Fibroblast of lung (primary cell): ENCODE measurements around the gene NXNL2. TPM values are rescaled to one million over a fixed set of nuclear protein-coding genes. Genes with fewer than 3 reads are reported as not detected.

Experiments used
- DNase-seq, 2 donors: peaks; one replicate each; pipeline versions ENCODE4 v3.0.0 to v3.0.0-alpha.2; 2010; ENCODE audit warnings: low read depth in 2 of 2
- H2AFZ ChIP-seq: 2 replicates; pipeline ENCODE4 v1.5.1; 2012; ENCODE audit warnings: low read length, control low read depth, inconsistent platforms
- H3K27ac ChIP-seq: 2 replicates; pipeline ENCODE4 v1.5.1; 2011; ENCODE audit warnings: low read length, control low read depth; ENCODE audit not compliant: insufficient read depth
- H3K27me3 ChIP-seq: 2 replicates; pipeline ENCODE4 v1.5.1; 2011; ENCODE audit warnings: mild to moderate bottlenecking, low read length; ENCODE audit not compliant: control insufficient read depth, insufficient read depth
- H3K36me3 ChIP-seq: 2 replicates; pipeline ENCODE4 v1.5.1; 2011; ENCODE audit warnings: low read length; ENCODE audit not compliant: control insufficient read depth, insufficient read depth
- H3K4me1 ChIP-seq: 2 replicates; pipeline ENCODE4 v1.5.1; 2011; ENCODE audit warnings: low read length; ENCODE audit not compliant: control insufficient read depth, insufficient read depth; ENCODE audit errors: extremely low read depth
- H3K4me2 ChIP-seq: 2 replicates; pipeline ENCODE4 v1.5.1; 2011; ENCODE audit warnings: low read length, control low read depth; ENCODE audit not compliant: insufficient read depth; ENCODE audit errors: extremely low read depth
- H3K4me3 ChIP-seq, 4 experiments: fragments of 200-600 bp in 1 of 4; sonication (generic) in 1 of 4; replicated peaks in 1 of 4; 2 replicates each; pipeline ENCODE4 v1.5.1; 2011 to 2016; ENCODE audit warnings: low read length in 4 of 4, low read depth in 3 of 4, mild to moderate bottlenecking in 3 of 4, control low read depth in 2 of 4, inconsistent platforms in 1 of 4, mixed read lengths in 1 of 4; ENCODE audit not compliant: insufficient read depth in 1 of 4; ENCODE audit errors: control extremely low read depth in 1 of 4
- H3K79me2 ChIP-seq: 2 replicates; pipeline ENCODE4 v1.5.1; 2012; ENCODE audit warnings: mild to moderate bottlenecking, low read length, inconsistent platforms; ENCODE audit not compliant: control insufficient read depth, insufficient read depth
- H3K9ac ChIP-seq: 2 replicates; pipeline ENCODE4 v1.5.1; 2011; ENCODE audit warnings: mild to moderate bottlenecking, low read length, control low read depth; ENCODE audit not compliant: insufficient read depth
- H3K9me3 ChIP-seq: 2 replicates; pipeline ENCODE4 v1.5.1; 2012; ENCODE audit warnings: low read depth, low read length; ENCODE audit not compliant: control insufficient read depth, insufficient read depth
- H4K20me1 ChIP-seq: 2 replicates; pipeline ENCODE4 v1.5.1; 2011; ENCODE audit warnings: low read length; ENCODE audit not compliant: control insufficient read depth, insufficient read depth; ENCODE audit errors: extremely low read depth
- EZH2 ChIP-seq: IDR thresholded peaks from 2 replicates; pipeline ENCODE4 v1.5.1; 2012; ENCODE audit warnings: low read length, control low read depth, mild to moderate bottlenecking; ENCODE audit errors: missing control alignments
- polyA plus RNA-seq, 2 donors: library from polyadenylated mRNA; depleted of rRNA in 1 of 2; stranded (reverse) in 1 of 2; unstranded in 1 of 2; fragments of >200 nt; gene quantifications; 2 replicates each; pipeline ENCODE4 v1.2.1, GENCODE V29; 2011 to 2012; ENCODE audit warnings: missing spikeins in 1 of 2
- total RNA-seq: library from RNA; depleted of rRNA; stranded (reverse); fragments of >200 nt; gene quantifications from 2 replicates; pipeline ENCODE4 v1.2.1, GENCODE V29; 2014
- TF ChIP-seq, protein P1 (sequence below), 2 donors: IDR thresholded peaks in 1 of 2; conservative IDR thresholded peaks in 1 of 2; 1 replicate in 1 of 2; 2 replicates in 1 of 2; pipeline ENCODE4 v1.5.1; 2011 to 2012; ENCODE audit warnings: low read length in 2 of 2, control low read depth in 1 of 2, inconsistent platforms in 1 of 2, low read depth in 1 of 2, mild to moderate bottlenecking in 1 of 2

Gene NXNL2
- total and polyA plus RNA-seq, 2 donors (not counting 1 experiment from before 2014, with no cell fraction given): 0.50 to 1.3 TPM

DNA sequence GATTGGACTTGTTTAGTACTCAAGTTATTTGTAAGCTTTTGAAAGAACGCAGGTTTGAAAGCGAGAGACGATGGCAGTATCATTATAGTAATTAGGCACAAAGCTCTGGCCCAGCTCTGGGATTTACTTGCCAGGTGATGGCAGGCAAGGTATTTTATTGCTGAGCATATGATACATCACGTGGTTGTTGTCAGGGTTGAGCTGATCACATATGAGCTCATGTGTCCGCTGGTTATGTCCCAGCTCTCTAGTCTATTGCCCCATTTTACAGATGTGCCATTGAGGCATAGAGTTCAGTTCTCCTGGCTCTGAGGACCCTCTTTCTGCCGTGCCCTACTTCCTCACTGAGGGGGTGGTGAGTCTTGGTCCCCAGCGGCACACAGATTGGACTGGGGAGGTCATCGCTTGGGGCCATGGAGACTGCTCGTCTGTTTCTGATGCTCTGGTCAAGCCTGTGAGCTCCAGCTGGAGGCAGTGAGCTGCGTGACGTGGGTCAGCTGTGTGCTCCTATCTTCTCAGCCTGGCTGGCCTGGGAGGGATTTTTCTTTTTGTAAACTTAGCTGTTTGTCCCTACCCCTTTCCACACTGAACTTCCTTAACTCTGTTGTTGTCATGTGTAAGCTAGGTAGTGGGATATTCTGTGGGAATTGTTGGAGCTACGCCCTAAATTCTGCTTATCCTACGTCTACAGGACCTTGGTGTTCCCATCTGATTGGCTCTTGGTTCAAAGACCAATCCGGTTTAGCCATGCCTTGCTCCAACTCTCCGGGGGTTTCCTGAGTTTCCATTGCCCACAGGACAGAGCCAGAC is 2.2 kb downstream of the NXNL2 start:
- Histone ChIP-seq H3K36me3 (no peaks in the 10 kb centered on the region), H2AFZ (no peak overlapping the region), H3K27me3 (no peaks in the 10 kb centered on the region), H3K9ac (no peak overlapping the region), H3K79me2 (peaks cover 12% of the 10 kb centered on the region), H3K27ac (peak overlapping the region; percentile 70), H3K4me3 (no peak overlapping the region), H3K9me3 (no peaks in the 10 kb centered on the region), H4K20me1 (no peaks in the 10 kb centered on the region), H3K4me1 (peaks cover 12% of the 10 kb centered on the region), H3K4me2 (peak overlapping the region; percentile 52)
- TF ChIP-seq EZH2: no peak
- TF ChIP-seq, protein P1, sequence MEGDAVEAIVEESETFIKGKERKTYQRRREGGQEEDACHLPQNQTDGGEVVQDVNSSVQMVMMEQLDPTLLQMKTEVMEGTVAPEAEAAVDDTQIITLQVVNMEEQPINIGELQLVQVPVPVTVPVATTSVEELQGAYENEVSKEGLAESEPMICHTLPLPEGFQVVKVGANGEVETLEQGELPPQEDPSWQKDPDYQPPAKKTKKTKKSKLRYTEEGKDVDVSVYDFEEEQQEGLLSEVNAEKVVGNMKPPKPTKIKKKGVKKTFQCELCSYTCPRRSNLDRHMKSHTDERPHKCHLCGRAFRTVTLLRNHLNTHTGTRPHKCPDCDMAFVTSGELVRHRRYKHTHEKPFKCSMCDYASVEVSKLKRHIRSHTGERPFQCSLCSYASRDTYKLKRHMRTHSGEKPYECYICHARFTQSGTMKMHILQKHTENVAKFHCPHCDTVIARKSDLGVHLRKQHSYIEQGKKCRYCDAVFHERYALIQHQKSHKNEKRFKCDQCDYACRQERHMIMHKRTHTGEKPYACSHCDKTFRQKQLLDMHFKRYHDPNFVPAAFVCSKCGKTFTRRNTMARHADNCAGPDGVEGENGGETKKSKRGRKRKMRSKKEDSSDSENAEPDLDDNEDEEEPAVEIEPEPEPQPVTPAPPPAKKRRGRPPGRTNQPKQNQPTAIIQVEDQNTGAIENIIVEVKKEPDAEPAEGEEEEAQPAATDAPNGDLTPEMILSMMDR (conservative IDR thresholded peaks at IDR 0.05 in 1 of 2, IDR thresholded peaks at IDR 0.05 in 1 of 2; ENCODE audit: low read depth in 1 of 2, low read length in 2 of 2): no peak
- DNase-seq: peak in 1 of 2 donors; percentile 21

DNA sequence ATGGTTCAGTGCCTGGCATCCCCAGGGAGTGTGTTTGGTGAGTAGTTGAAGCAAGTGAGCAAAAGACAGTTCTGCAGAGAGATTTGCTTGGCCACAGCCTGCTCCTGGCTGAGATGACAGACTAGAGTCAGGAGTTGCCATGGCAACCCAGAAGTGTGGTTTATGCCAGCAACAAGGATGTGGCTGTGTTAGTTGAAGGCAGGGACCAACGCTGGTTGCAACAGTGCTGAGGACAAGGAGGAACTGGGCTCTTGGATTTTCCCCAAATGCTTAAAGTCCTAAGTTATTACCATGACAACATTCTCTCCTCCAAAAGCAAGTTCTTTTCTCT is 2.7 kb downstream of the NXNL2 start:
- Histone ChIP-seq H3K4me3 (no peak overlapping the region), H3K9me3 (no peaks in the 10 kb centered on the region), H3K36me3 (no peaks in the 10 kb centered on the region), H4K20me1 (no peaks in the 10 kb centered on the region), H3K4me2 (peak overlapping the region; percentile 46), H3K27ac (peak overlapping the region; percentile 70), H3K4me1 (peaks cover 12% of the 10 kb centered on the region), H2AFZ (no peak overlapping the region), H3K27me3 (no peaks in the 10 kb centered on the region), H3K79me2 (peaks cover 9% of the 10 kb centered on the region), H3K9ac (no peak overlapping the region)
- TF ChIP-seq EZH2: no peak
- TF ChIP-seq, protein P1 (conservative IDR thresholded peaks at IDR 0.05 in 1 of 2, IDR thresholded peaks at IDR 0.05 in 1 of 2; ENCODE audit: low read depth in 1 of 2, low read length in 2 of 2): no peak
- peak; percentile 83 for DNase-seq

DNA sequence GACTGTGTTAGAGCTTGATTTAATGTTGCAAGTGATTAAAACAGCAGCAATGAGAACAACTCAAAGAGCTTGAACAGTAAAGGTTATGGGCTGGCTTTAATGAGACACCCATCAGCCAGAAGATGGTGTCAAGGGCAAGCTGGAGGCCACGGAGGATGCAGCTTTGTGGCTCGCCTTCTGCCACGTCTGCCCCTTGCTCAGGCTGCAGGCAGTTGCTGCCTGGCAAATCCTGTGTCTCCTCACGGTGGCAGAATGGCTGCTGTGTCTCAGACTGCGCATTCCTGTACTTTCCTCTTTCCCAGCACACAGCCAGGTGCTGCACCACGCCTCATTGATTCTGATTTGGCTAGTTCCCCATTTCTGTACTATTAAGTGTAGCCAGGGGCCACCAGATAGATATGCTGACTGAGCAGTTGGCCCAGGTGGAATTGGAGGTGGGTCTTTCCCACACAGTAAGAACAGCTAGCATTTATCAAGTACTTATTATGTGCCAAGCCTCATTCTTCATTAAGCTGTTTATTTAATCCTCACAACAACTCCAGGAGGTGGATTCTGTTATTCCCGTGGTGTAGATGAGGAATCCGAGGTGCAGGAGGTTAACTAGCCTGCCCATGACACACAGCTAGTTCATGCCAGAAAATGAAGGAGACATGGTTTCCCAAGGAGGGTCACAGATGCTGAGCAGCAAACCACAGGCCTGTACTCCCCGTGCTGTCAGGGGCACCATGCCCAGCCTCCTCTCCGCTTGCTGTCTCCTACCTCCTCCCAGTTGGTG is 3.5 kb downstream of the NXNL2 start:
- Histone ChIP-seq H3K79me2 (peaks cover 2% of the 10 kb centered on the region), H3K27me3 (no peaks in the 10 kb centered on the region), H3K9ac (no peak overlapping the region), H4K20me1 (no peaks in the 10 kb centered on the region), H2AFZ (no peak overlapping the region), H3K9me3 (no peaks in the 10 kb centered on the region), H3K27ac (peak overlapping the region; percentile 30), H3K4me1 (peaks cover 12% of the 10 kb centered on the region), H3K36me3 (no peaks in the 10 kb centered on the region), H3K4me3 (no peak overlapping the region), H3K4me2 (no peak overlapping the region)
- DNase-seq: peak in 1 of 2 donors; percentile 50
- TF ChIP-seq EZH2: no peak
- TF ChIP-seq, protein P1 (conservative IDR thresholded peaks at IDR 0.05 in 1 of 2, IDR thresholded peaks at IDR 0.05 in 1 of 2; ENCODE audit: low read depth in 1 of 2, low read length in 2 of 2): no peak
